Left hindlimb (tissue), 1 donor: ENCODE data around the gene PIEZO1.

Experiments used
- DNase-seq: peaks from one replicate; pipeline ENCODE4 v3.0.0-alpha.2; 2018

PIEZO1 gene

DNA sequence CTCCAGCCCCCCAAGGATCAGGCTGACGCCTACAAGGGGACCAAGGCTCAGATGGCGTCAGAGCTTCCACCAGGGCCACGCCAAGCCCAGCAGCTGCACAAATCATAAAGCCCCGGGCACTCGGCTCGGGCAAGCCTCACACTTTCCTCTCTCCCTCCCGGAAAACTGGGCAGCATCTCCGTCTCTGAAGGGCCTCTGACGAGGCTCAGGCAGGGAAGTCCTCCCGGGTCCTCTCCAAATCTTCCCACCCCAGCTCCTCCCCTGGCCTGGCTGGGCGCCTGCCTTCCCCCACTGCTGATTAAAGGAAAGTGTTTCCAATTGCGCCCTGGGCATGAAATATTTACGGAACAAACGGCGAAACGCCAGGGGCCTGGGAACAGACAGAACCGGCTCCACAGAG lies 38.5 kb downstream of the PIEZO1 start:
- peak; percentile 86 for DNase-seq

DNA sequence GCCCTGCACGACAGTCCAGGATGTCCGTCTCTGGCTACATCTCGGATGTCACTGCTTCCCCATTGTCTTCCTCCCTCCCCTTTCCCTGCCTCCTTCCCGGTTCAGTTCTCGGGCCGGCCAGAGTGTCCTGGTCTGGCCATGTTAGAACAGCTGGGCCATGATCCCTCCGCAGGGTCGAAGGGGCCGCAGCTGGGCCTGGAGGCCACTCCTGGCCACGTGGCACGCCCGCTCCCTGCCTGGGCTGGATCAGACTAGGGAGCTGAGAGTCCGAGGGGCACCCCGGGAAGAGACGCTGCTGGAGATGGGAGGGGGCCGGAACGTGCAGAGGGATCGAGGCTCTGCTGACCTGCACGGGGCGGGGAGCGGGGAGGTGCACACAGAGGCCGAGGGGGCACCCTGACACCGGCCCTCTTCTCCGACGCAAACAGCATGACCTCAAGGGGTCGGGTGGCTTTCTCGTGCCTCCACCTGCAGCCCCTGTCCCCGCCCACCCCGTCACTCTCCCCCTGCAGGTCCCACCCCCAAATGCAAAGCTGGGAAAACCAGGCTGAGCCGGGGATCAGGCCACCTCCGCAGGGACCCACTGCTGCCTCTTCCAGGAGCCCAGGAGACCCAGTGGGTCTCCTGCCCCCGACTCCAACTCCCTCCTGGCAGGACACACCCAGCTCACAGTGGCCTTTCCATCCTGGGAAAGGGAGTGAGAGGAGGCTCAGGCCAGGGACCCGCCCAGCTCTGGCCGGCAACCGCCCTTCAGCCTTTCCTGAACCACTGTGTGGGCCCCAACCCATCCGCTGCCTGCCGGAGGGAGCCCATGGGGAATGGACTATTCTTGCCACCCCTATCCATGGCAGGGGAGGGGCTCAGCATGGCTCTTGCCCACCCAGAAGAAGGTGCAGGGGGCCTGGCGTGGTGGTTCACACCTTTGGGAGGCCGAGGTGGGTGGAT lies 40.2 kb downstream of the PIEZO1 start:
- DNase-seq: no peak

- DNase-seq: peak; percentile 74
Measured at GRCh38 chr16:88743693-88744576, 41.1 kb downstream of the PIEZO1 start.

GRCh38 chr16:88742896-88743605 lies 42.0 kb downstream of the PIEZO1 start:
- DNase-seq: no peak

DNA sequence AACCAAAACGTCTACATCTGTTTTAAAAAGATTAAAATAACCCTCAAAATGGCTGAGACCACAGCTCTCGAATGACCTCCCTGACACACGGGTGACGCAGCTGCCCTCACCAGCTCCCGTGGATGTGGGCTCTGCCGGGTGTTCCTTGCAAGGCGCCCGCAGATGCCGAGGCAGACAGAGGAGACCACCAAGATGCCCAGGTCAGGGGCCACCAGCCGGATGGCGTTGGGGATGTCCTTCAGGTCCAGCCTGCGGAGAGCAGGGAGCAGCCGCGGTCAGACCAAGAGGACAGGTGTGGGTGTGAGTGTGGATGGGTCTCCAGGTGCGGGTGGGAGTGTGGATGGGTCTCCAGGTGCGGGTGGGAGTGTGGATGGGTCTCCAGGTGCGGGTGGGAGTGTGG lies 43.7 kb downstream of the PIEZO1 start:
- DNase-seq: no peak

DNA sequence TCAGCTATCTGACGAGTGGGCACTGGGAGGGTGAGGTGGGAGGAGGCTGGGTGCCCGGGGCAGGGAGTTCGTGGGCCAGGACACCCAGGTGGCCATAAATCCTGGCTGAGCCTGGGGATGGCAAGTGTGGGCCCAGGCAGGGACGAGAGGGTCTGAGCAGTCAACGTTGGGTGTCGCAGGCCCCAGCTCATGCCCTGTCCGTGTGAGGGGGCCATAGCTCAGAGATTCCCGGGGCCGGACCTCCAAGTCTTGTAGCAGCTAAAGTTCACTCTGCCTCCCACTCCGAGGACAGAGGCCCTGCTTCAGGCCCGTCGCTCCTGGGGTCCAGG lies 44.3 kb downstream of the PIEZO1 start:
- DNase-seq: no peak

DNA sequence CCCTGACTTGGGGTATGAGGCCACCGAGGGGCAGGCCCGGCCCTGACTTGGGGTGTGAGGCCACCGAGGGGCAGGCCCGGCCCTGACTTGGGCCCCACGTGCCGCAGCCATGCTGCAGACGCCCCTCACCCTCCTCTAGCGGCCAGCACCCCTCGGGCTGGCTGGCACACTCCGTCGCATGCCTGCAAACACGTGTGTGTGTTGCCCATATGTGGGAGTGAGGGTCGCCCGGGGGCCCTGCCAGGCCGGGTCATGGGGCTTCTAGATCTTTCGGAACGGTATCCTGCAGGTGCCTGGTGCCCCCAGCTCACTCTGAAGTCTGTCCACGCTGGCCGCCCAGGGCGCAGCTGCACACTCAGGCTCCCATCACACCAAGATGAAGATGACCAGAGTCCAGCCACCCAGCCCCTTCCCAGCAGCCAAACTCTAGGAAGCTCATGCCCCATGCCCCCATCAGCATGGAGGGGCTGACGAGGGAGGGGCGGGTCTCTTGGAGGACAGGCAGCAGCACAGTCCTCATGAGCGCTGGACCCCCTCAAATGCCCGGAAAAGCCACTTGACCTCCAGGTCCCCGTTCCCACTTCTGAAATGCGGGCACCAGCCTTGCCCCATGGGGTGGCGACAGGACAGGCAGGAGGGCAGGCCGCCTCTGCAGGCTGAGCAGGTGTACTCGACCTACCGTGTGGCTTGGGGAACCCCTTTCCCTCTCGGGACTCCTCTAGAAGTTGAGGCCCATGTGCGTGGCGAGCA lies 44.9 kb downstream of the PIEZO1 start:
- no peak for DNase-seq

DNA sequence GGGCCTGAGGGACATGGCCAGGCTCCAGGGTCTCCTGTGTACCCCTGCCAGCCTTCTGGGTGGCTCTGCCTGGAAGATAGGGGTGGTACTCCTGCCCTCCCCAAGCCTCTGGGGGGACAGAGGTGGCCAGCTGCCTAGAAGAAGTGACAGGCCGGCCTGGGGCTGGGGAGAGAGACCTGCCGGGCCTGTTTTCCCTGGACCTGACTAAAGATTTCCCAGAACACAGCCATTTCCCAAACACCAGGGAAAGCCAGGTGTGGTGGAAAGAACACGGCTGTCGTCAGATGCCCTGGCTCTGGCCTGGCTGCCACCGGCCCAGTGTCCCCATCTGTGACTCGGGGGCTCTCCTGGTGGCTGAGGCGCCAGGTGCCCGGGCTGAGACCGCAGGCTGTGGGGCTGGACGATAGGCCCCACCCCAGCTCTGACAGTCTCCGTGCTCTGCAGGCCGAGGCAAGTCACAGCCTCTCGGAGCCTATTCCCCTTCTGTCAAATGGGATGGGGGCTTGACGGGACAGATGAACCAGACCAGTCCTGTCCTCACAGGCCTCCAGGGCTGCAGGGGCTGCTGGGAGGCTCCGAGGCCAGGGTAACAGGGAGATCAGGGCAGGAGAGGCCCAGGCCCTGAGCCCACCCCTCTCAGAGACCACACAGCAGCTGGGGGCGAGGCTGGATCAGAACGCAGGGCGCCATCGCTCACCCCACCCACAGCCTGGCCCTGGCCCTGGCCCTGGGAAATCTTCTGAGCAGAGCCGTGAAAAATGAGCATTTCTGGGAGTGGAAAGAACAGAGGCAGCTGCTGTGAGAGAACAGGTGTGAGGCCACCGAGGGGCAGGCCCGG lies 45.7 kb downstream of the PIEZO1 start:
- peak; percentile 58 for DNase-seq

DNA sequence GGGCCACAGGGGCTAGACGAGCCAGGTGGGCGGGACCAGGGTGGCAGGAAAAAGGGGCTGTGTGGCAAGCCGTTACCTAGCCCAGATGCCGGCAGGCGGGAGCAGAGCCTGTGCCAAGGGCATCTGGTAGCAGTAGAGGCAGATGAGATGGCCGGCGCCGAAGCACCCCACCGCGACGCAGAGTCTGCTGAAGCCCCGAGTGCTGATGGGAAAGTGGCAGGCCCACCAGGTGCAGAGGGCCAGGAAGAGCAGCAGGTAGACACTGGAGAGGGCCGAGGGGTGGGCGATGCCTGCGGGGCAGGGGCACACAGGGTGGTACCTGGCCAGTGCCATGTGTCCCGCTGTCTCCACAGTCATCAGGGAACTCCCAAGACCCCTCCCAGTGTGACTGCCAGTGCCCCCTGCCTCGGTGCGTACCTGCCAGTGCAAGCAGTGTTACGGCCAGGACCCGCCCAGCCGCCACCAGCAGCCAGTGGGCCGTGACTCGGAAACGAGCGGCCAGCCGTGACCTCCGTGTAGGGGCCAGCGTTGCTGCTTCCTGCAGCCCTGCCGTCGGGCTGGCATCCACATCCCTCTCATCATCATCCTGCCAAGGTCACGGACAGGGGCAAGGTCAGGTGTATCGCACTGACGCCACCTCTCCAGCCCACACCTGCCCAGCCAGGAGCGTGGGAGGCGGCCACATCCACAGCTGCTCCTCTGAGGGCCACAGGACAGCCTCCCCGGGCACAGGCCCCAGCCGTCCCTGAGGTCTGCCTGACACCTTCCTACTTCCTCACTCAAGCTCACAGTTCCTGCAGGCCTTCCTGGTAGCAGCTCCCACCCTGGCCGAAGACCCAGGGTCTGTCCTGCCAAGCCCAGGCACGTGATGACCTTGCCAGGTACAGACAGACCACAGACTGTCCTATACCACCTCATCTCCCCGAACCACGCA lies 46.6 kb downstream of the PIEZO1 start:
- no peak for DNase-seq

DNA sequence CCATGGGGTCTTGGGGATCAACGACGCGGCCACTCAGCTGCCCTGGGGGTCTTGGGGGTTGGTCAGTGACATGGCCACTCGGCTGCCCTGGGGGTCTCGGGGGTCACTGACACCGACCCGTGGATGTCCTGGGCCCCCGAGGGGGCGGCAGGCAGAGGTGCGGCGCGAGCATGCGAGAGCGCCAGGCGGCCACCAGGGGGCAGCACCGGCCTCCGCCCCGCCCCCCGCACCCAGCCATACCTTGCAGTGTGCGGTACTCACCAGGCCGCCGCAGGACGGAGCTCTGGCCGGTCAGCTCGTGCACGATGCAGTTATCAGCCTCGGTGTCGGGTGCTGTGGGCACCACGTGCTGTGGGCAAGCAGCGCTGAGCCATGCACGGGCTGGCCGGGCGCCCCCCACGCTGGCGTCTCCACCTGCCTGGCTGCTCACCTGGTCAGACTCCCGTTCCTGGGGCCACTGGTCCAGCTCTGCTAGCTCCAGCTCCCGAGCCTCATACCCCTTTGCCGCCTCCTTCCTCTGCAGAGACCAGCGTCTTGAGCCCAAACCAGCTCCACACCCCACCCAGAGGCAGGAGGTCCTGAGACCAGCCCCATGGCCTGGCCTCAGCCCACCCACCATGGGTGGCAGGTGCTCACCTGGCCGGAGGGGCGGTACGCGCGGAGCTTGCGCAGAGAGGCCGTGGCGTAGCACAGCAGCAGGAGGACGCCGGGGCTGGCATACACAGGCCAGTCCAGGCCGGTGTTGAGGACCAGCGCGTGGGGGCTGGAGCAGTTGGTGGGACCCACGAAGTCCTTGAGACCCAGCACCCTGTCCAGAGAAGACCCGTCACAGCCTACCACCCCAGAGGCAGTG lies 47.5 kb downstream of the PIEZO1 start:
- DNase-seq: peak; percentile 74

DNA sequence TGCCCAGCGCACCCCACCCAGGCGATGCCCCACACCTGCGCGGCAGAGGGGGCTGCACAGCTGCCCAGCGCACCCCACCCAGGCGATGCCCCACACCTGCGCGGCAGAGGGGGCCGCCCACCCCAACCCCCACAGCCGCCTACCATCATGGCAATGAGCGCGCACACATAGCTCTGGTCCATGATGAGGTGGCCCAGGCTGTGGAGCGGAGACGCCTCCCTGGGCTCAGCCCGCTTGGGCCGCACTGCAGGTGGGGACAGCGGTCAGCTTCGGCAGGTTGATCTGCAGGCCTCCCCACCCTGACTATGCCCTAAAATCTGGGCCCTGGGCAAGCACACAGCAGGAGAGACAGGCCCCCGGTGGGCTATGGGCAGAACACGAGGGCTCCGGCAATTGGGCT lies 48.5 kb downstream of the PIEZO1 start:
- no peak for DNase-seq

- DNase-seq: no peak
Measured at GRCh38 chr16:88736088-88736487, 48.9 kb downstream of the PIEZO1 start.

DNA sequence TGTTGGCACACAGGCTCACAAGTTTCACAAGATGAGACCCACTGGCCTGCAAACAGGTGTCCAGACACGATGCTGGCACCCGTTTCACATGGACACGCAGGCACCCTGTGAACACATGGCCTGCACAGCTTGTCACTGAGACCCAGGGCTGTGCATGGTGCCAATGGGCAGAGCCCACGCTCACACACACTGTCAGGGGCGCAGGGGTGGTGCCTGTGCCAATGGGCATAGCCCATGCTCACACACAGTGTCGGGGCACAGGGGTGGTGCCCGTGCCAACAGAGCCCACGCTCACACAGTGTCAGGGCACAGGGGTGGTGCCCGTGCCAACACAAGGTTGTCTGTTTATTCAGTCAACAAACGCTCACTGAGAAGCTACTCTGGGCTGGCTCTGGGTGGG lies 49.4 kb downstream of the PIEZO1 start:
- DNase-seq: no peak

DNA sequence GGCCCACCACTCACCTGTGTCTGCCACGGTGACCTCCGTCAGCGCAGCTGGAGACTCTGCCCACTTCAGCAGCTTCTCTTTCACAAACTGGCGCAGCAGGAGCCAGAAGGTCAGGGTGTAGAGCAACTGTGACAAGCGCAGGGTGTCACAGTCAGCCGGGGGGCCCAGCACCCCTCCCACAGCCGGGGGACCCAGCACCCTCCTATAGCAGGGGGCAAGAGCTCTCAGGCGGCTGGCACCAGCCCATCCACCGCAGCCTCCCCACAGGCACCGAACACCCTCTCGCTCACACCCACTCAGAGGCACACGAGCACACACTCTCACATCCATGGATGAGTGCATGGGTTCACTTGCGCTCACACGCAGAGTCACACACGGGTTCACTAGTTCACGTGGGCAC lies 49.9 kb downstream of the PIEZO1 start:
- no peak for DNase-seq

DNA sequence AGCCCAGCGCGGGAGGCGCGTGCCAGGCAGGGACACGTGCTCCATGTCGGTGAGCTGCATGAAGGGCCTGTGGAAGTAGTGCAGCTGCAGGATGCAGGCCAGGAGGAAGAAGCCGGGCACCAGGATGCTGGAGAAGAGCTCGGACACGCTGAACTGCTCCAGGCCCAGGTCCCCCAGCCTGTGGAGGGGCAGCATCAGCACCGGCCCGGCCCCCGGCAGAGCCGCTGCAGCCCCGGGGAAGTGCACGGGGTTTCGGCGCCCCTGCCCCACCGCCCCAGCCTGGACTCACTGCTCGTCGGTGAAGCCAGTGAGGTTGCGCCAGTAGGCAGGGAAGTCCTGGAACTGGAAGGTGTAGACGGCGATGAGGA lies 50.7 kb downstream of the PIEZO1 start:
- DNase-seq: no peak

DNA sequence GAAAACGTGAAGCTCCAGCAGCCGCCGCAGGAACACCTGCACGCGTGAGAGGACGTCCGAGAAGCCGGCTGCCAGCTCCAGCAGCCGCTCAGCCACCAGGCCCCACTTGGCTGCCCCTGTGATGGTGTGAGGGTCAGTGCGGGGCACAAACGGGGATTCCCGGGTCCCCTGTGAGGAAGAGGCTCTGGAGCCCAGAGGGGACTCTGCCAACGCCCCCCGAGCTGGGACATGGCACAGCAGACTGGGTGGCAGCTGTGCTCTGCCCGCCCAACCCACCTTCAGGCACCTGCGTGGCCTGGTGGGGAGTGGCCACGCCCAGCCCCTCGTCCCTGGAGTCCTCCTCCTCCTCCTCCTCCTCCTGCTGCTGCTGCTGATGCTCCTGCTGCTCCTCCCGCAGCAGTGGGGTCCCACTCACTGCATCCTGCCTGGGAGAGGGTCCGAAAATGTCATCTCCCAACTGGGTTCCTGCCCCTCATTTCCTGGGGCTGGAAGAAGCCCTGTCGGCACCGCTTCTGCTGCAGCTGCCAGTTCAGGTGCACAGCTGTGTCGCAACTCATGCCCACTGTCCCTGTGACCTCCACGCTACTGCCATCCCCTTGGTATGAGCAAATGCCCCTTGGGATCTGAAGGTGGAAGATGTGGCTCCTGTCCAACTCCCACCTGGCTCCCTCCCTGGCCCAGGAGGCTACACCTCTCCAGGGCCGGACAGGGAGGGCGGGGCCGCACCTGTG lies 51.2 kb downstream of the PIEZO1 start:
- no peak for DNase-seq

DNA sequence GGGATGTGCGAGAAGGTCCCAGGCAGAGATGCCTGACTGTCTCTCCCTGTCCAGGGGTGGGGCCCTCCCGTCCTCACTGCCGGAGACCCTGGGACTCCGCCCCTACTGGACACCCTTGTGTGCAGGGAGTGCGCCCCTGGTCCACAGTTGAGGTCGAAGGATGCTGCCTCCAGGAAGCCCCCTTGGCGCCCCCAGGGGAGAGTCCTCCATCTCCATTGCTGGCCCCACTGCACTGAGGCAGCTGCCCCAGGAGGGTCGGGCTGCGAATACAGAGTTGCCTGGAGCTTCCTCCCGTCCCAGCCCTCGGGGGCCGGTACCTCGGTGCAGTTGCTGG lies 52.1 kb downstream of the PIEZO1 start:
- DNase-seq: no peak

DNA sequence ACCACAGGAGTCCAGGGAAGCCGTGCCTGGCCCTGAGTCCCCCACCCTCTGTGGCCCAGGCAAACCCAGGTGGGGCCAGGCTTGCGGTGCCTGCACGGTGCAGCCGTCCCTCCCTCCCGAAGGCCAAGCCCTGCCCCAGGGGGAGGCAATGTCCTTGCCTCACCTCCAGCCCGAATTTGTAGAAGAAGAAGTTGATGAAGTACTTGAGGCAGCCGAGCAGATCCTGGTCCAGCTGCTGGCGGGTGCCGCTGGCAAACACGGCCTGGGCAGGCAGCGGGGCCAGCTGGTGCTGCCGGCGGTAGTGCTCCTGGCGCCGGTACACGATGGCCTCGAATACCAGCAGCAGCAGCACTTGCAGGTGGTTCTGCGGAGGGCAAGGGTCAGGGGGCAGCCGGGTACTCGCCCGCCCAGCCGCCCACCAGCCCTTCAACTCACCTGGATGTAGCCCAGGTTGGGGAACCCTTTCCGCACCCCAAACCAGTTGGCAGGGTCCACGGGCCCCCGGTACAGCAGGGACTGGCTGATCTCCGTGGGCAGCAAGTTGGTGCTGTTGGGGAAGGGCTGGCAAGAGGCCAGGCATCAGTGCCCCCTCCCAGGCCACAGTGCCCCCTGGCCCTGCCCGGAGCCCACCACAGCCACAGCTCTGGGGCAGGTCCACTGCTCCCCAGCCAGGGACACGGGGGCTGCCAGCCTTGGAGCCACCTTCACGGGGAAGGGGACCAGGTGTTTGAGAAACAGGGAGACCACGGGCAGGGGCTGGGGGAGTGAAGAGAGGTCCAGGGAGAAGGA lies 52.7 kb downstream of the PIEZO1 start:
- no peak for DNase-seq
